LNCaP clone FGC (cell line): ENCODE data around the gene SLC35E3.
"Not testable (repeated sequence)": the region's sequence is repeated elsewhere in the genome, so short reads cannot be mapped to it uniquely, and the experiment has no call there.

Source experiments
- DNase-seq: peaks from one replicate; pipeline ENCODE4 v3.0.0-alpha.2; 2011; ENCODE audit warnings: low read depth
- H3K4me3 ChIP-seq: 2 replicates; pipeline ENCODE4 v1.5.1; 2011; ENCODE audit warnings: mild to moderate bottlenecking, low read depth, low read length, control low read depth
- TF ChIP-seq, protein P1 (sequence below): IDR thresholded peaks from 2 replicates; pipeline ENCODE4 v1.5.1; 2012; ENCODE audit warnings: mild to moderate bottlenecking; ENCODE audit not compliant: control insufficient read depth, insufficient read depth; ENCODE audit errors: extremely low read depth

Gene SLC35E3

DNA sequence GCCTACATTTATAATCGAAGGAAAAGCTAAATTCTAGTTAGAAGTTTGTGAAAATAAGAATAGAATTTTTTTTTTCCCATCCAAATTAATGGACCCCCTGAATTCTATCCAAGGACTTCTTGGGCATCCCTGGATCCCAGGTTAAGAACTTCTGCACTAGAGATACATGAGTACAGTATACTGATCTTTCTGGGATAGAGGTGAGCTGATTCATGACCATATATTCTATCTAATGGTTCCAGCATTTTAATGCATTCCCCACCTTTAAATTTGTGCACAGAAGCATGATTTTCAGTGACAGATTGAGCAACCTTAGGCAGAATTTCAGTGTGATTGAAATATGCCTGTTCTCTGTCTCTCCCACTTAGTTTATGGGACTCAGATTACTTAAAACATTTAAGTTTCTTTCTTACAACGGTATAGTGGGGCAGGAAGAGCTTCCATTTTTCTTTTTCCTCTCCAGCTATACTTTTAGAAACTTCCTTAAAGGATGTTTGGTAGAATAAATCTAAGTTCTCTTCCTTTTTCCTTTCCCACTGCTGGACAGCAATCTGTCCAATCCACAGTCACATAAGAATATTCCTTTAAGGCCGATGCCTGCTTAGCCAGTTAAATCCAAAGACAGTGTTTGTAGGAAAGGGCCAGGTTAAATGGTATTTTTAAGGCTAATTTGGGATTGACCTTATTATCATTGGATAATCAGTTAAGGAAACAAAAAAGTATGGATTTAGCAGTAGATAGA lies 68.7 kb downstream of the SLC35E3 start:
- H3K4me3 ChIP-seq, result no peak overlapping the region
- TF ChIP-seq, protein P1, sequence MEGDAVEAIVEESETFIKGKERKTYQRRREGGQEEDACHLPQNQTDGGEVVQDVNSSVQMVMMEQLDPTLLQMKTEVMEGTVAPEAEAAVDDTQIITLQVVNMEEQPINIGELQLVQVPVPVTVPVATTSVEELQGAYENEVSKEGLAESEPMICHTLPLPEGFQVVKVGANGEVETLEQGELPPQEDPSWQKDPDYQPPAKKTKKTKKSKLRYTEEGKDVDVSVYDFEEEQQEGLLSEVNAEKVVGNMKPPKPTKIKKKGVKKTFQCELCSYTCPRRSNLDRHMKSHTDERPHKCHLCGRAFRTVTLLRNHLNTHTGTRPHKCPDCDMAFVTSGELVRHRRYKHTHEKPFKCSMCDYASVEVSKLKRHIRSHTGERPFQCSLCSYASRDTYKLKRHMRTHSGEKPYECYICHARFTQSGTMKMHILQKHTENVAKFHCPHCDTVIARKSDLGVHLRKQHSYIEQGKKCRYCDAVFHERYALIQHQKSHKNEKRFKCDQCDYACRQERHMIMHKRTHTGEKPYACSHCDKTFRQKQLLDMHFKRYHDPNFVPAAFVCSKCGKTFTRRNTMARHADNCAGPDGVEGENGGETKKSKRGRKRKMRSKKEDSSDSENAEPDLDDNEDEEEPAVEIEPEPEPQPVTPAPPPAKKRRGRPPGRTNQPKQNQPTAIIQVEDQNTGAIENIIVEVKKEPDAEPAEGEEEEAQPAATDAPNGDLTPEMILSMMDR, result no peak
- DNase-seq, result no peak

DNA sequence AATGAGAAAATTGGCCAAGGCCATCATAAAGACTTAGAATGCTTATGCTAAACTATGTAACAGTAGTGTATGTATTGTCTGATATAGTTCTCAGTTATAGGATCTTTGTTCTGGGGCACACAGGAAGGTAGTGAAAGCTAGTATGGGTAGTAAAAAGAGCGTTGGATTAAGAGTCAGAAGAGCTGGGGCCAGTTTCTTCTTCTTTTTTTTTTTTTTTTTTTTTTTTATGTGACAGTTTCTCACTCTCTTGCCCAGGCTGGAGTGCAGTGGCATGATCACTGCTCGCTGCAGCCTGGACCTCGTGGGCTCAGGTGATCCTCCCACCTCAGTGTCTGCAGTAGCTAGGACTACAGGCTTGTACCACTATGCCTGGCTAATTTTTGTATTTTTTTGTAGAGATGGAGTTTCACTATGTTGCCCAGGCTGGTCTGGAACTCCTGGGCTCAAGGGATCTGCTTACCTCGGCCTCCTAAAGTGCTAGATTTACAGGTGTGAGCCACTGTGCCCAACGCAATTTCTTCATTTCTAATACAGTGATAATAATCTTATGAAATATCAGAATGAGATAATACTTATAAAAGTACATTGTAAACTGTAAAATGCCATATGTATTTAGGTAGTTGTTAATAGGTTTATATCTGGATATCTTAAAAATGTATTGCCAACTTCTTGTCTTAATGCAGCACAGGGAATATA lies 69.4 kb downstream of the SLC35E3 start:
- H3K4me3 ChIP-seq, result no peak overlapping the region
- no peak for DNase-seq
- TF ChIP-seq, protein P1, result no peak

DNA sequence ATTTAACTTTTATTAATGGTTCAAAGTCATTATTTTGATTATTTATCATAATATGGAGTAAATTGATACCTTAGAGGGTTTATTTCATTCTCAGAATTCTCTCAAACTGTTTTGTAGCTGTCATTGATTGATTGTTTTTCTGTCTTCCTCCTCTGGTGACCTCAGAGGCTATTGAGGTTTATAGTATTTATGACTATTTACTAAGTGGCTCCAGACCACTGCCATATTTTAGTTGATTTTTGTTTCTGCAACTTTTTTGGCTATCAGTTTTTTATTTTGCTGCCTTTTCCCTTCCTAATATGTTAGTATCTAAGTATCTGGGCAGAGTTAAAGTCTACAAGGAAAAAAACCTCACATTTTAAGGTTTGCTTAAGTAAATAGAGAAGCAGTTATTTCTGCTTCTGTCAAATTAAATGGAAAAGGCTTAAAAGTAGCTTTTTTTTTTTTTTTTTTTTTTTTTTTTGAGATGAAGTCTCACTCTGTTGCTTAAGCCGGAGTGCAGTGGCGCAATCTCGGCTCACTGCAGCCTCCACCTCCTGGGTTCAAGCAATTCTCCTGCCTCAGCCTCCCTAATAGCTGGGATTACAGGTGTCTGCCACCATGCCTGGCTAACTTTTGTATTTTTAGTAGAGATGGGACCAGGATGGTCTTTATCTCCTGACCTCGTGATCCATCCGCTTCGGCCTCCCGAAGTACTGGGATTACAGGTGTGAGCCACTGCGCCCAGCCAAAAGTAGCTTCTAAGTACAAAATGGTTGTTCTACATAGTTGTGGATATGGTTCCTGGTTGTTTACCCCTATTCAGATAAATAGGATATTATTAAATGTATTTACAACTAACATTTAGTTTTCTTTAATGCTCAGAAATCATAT lies 70.2 kb downstream of the SLC35E3 start:
- no peak for DNase-seq
- TF ChIP-seq, protein P1, result no peak
- H3K4me3 ChIP-seq, result no peak overlapping the region

DNA sequence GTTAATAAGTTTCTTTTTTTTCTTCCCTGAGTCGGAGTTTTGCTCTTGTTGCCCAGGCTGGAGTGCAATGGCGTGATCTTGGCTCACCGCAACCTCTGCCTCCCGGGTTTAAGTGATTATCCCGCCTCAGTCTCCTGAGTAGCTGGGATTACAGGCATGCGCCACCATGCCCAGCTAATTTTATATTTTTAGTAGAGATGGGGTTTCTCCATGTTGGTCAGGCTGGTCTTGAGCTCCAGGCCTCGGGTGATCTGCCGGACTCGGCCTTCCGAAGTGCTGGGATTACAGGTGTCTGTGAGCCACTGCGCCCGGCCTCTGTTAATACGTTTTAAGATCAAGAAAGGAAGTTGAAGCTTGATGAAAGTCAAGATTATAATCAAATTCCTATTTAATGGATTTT lies 73.5 kb downstream of the SLC35E3 start:
- H3K4me3 ChIP-seq, DNase-seq: not testable (repeated sequence)

DNA sequence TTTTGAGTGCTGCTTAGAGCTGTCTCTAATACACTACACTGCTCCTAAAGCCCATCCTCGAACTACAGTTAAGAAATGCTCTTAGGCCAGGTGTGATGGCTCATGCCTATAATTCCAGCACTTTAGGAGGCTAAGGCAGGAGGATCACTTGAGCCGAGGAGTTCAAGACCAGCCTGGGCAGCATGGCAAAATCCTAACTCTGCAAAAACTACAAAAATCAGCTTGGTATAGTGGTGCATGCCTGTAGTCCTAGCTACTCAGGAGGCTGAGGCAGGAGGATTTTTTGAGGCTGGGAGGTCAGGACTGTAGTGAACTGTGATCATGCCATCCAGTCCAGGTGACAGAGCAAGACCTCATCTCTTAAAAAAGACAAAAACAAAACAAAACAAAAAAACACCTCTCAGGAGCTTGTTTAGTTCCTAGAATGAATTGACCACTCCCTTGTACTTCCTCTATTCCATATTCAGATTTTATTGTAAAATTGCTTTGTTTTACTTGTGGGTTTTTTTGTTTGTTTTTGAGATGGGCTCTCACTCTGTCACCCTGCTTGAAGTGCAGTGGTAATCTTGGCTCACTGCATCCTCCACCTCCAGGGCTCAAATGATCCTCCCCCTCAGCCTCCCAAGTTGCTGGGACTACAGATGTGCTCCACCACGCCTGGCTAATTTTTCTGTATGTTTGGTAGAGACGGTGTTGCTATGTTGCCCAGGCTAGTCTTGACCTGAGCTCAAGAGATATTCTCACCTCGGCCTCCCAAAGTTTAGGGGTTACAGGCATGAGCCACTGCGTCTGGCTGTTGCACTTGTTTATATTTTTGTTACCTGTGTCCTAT lies 75.6 kb downstream of the SLC35E3 start:
- DNase-seq, result no peak
- no peak overlapping the region for H3K4me3 ChIP-seq
- TF ChIP-seq, protein P1, result no peak

DNA sequence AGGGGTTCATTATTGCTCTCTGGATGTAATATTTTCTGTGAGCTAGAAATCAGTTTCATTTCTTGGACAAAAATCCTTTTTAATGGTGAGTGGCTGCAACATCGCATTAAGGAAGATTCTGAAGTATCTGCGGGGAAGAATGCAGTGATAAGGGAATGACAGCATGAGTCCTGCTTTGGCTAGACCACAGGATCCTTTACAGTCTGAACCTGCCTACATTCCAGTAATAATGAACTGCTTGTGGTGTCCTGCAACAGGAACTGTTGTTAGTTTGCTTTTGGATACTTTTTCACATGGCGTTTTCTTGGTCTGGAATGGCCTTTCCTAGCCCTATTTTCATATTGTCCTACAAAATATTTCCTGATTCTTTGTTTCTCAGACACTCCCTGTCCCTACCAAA lies 77.7 kb downstream of the SLC35E3 start:
- TF ChIP-seq, protein P1, result no peak
- H3K4me3 ChIP-seq, result no peak overlapping the region
- no peak for DNase-seq

DNA sequence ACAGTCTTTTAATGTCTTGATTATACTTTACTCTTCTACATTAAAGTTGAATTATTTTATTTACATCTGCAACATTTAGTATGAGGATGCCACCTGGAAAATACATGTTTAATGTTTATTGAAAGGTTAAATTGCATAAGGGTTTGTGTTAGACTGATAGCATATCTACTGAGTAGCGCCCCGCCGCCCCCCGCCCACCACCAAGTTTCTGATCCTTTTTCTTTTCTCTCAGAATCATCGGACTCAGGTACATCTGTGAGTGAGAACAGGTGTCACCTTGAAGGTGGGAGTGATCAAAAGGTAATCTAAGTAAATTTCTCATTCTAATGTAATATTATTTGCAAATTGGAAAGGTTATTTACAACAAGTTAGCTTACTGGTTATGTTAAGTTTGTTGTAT lies 78.2 kb downstream of the SLC35E3 start:
- no peak overlapping the region for H3K4me3 ChIP-seq
- DNase-seq, result no peak

More for the DNA sequence above, 78.2 kb downstream of the SLC35E3 start:
- TF ChIP-seq, protein P1, result no peak
